Measurements from ENCODE around the gene GNG13.
"Not testable (repeated sequence)": the region's sequence is repeated elsewhere in the genome, so short reads cannot be mapped to it uniquely, and the experiment has no call there.

GNG13 gene

DNA sequence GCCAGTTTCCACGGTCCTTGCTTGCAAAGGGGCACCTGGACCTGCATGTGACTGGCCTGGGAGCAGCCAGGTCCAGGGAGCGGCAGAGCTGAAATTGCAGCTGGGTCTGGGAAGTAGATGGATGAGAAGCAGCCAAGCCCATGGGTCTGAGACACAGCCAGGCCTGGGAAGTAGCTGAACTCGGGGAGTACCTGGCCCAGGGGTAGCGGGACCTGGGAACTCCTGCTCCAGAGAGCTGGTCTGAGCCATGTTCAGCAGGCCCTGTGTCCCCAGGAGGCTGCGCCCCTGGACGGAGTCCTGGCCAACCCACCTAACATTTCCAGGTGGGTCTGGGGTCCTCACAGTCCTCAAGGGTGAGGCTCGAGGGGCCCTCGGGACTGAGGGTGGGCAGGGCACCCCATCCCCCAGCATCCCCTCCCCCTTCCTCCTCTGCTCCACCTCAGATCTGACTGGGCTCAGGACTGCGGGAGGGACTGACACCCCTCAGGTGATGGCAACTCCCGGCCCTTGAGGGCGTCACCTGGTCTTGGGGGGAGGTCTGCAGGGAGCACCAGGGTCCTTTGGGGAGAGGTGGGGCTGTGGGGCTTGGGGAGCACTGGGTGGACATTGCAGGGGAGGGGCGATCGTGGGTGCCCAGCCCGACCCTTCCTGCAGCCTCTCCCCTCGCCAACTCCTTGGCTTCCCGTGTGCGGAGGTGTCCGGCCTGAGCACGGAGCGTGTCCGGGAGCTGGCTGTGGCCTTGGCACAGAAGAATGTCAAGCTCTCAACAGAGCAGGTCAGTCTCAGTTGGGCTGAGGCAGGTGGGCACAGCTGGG lies 37.0 kb downstream of the GNG13 start:
- no peak for DNase-seq

DNA sequence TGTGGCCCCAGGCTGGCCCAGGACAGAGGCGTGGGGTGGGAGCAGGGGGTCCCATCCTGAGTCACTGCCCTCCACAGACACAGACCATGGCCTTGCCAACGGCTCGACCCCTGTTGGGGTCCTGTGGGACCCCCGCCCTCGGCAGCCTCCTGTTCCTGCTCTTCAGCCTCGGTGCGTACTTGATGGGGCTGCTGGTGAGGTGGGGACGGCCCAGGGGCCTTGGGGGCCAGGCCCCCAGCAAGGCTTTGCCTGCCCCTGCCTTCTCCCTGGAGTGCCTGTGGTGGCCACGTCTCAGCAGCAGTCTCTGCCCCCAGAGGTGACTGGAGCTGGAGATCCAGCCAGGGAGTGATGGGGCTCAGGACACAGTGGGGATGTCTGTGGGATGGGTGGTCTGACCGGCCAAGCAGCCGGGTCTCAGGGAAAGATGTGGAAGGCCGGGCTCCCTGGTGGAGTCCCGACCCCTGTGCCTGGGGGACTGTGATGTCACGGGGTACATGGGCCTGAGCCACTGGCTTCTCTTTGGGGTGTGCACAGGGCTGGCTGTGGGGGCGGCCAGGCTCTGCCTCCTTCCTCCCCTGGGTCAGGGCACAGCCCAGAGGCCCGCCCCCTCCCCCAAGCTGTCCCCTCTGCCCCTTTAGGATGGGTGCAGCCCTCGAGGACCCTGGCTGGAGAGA lies 37.8 kb downstream of the GNG13 start:
- no peak for DNase-seq

DNA sequence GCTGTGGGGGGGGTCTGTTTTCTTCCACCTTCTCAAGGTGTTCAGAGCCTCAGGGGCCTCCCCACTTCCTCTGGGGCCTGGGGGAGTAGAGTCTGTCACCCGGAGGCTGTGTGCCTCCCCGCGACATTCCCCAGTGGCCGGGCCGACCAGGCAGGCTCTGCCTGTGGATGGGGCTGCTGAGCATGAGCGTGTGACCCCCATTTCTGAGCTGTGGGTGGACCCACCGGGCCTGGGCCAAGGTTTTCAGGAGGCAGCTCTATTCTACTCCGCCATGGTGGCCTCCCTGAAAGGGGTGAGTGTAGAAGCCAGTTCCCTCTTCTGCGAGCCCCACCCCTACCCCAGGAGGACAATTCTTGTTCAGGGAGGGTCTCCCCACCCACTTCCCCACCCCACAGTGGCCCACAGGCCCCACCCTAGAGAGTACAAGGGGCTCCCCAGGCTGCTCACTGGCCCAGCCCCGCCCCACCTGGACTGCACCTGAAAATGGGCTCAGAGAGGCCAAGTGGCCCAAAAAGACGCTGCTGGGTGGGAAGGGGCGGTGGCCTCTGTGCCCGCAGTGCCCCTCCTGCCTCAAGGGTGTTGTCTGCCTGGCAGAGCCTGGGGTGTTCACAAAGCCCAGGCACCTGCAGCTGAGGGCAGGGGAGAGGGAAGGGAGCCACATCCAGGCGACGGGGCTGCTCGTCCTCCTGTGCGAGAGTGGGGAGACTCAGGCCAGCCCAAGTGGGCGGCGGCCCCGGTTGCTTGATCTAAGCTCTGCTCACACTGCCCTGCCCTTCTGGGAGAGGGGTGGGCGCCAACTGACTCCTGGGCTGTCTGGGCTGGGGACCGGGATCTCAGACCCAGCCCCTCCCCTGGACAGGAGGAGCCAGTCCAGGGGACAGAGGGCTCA lies 38.7 kb downstream of the GNG13 start:
- DNase-seq: no peak

DNA sequence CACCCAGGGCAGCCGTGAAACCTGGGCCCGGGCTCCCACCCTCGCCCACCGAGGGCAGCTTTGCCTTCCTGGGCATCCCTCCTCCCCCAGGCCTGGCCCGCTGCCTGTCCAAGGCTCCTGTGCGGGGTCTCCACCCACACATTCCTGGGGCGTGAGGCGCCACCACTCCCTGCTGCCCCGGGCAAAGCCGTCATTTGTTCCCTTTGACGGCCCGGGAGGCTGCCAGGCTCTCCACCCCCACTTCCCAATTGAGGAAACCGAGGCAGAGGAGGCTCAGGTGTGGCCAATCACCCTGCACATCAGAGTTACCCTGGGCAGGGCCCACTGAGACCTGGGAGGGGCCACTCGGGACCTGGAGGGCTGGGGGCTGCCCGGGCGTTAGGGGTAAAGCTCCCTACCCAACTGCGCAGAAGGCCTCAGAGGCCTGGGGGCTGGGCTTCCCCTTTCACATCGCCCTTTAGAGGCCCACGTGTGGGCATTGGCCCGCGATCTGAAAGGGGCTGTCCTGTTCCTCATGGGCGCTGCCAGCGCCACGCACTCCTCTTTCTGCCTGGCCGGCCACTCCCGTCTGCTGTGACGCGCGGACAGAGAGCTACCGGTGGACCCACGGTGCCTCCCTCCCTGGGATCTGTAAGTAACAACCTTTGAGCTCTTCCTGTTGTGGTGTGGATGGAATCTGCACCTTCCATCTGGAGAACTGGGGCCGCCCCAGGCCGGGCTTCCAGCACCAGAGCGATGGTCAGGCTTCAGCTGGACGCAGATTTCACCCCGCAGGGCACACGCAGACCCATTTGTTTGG lies 39.8 kb downstream of the GNG13 start, which contains the start of gene MSLN:
Gene MSLN (plus strand): TSS at position 190 of the 799 bp plus-strand sequence. CDS start 1,947 bp downstream, outside the sequence.
- no peak for DNase-seq

DNA sequence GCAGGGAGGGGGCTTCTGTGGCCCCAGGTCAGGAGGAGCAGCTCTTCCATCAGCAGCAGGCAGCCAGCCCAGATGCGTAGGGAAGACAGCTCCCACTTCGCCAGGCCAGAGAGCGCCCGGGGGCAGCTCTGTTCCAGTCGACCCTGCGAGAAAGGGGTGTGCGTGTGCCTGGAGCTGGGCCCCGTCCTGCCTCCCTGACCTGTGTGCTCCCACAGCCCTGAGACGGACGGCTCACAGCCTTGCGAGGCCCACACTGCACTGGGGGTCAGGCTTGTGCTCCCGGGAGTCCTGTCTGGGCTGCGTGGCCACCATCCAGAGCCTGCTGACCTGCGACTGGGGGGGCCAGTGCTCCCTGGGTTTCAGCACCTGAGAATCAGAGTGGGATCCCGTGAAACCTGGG lies 40.5 kb downstream of the GNG13 start:
- no peak for DNase-seq

DNA sequence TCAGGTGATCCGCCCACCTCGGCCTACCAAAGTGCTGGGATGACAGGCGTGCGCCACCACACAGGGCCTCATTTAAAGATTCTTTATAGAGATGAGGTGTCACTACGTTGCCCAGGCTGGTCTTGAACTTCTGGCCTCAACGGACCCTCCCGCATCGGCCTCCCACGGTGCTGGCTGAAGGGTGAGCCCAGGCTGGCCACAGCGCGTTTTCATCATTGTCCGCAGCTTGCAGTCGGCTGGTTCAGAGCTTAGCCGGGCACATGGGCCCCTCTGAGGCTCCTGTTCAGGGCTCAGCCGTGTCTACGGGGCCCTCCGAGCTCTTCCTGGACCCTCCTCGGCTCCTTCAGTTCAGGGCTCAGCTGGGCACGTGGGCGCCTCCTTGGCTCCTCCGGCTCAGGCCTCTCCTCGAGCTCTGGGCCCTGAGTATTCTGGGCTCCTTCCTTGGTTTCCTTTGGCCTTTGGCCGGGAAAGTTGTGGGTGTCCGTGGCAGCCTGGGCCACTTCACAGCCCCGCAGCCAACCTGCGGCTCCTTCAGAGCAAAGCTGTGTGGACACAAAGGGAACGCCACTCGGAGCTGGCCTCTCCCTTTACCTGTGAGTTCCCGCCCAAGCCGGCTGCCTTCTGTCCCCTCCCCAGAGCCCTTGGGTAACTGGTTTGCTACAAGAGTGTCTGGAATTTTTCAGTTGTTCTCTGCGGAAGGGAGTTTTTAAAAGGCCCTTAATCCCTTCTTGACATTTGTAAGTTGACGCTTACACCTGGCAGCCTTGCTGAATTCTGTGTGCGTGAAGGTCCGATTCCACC lies 41.2 kb downstream of the GNG13 start:
- DNase-seq: no peak

DNA sequence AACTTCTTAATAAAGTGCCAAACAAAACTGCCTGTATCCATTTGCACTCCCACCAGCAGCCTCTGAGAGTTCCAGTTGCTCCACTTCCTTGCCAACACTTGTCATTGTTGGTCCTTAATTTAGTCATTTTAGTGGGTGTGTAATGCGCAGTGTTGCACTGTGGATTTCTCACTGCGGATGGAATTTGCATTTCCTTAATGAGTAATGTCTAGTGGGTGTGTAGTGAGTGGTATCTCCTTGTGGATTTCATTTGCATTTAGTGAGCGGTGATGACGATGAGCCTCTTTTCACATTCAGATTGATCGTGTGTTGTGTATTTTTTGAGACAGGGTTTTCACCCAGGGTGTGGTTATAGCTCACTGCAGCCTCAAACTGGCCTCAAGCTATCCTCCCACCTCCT lies 44.1 kb downstream of the GNG13 start:
- no peak for DNase-seq

DNA sequence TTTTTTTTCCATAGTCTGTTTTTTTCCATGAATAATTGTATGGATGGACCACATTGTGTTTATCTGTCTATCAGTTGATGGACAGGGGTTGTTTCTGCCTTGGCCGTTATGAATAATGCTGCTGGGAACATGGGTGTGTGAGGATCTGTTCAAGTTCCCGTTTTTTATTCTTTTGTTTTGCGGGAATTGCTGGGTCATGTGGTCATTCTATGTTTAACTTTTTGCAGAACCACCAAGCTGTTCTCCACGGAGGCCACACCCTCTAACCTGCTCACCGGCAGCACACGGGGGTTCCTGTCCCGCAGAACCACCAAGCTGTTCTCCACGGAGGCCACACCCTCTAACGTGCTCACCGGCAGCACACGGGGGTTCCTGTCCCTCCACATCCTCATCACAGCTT lies 45.9 kb downstream of the GNG13 start:
- DNase-seq: no peak

DNA sequence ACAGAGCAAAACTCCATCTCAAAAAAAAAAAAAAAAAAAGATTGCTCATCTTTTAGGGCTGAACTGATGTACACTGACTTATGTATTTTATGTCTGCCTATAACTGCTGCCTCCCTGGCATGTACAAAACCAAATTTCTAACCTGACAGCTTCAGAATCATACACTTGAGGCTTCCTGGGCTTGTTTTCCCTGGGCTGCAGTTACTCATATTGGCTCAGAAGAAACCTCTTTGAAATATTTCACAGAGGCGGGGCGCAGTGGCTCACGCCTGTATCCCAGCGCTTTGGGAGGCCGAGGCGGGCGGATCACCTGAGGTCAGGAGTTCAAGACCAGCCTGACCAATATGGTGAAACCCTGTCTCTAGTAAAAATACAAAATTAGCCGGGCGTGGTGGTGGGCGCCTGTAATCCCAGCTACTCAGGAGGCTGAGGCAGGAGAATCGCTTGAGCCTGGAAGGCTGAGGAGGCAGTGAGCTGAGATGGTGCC lies 46.4 kb downstream of the GNG13 start:
- DNase-seq: not testable (repeated sequence)

DNA sequence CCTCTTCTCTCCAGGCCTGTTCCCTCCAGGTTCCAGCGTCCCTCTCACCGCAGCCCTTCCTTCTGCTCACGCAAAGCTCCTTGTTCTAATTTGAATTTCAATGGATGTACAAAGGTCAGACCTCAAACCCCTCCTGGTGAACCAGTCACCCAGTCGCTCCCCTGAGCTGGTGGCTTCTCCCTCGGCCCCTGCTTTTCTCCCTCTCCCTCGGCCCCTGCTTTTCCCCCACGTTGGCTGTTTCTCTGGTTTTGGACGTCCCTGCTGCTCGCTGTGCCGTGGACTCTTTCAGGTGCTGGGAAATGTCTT lies 48.6 kb downstream of the GNG13 start:
- DNase-seq: no peak

DNA sequence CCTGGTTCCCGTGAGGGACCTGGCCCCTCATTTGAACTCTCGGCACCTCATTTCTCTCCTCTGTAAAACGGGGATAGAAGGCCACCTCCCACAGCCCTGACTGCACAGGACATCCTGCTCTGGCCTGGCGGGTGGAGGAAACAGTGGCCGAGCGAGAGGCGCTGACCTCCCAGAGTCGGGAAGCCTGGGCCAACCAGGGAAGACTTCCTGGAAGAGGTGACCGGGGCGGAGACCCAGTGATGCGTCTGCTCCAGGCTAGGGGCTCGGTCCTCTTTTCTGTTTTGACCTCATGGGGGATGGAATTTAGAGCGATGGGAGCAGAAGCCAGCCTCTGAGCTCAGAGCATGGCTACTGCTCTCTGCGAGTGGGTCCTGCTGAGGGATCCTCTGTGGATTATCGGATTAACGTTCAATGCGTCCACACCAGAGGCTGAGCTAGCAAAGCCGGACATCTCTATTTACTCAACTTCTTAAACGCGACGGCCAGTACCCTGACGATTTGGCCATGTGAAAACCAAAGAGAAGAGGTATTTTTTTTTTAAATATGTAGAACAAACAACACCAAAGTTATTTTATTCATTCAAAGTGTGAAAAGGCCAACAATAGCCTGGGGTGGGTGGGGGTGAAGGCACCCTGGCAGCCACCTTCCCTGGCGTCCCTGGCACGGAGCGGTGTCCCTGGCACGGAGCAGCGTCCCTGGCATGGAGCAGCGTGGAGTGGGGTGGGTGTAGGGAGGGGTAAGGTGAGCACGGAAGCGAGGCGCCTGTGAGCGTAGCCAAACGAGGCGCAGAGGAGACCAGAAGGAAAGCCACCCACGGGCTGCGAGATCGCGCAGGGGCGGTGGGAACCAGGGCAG lies 49.2 kb downstream of the GNG13 start:
- peak in 5 of 56 donors; percentile 3 to 41 (median 13) for DNase-seq

DNA sequence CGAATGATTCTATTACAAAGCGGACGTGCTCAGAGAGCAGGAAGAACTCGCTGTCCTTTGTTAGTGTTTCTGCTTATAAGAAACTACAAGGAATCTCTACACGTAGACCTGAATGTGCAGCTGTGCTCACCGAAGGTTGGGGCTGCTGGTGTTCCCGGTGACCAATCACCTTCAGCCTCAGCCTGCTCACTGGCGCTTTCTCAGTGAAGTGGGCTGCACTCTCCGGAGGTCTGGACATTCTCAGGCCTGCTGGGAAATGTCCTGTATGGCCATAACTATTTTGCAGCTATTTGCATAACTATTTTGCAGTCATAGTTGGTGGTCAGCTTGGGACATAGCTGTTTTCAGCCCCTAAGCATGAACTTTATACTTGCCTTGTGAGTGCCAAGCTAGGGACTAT lies 50.0 kb downstream of the GNG13 start:
- no peak for DNase-seq

DNA sequence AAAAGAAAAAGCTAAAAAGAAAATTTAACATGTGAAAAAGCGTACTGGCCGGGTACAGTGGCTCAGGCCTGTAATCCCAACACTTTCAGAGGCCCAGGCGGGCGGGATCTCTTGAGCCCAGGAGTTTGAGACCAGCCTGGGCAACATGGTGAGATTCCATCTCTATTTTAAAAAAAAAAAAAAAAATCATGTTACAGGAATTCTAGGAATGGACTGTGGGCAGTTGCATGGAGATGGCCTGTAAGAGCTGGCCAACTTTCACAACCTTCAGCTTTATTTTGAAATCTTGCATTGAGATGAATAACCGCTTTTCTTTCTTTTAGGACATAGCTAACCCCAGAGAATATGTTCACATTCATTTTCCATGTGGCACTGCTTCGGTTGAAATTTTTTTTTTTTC lies 51.5 kb downstream of the GNG13 start:
- DNase-seq: no peak

Data from nucleus accumbens (tissue), 56 donors.